ENCODE measurements around the gene RSRC2.

RSRC2 gene

DNA sequence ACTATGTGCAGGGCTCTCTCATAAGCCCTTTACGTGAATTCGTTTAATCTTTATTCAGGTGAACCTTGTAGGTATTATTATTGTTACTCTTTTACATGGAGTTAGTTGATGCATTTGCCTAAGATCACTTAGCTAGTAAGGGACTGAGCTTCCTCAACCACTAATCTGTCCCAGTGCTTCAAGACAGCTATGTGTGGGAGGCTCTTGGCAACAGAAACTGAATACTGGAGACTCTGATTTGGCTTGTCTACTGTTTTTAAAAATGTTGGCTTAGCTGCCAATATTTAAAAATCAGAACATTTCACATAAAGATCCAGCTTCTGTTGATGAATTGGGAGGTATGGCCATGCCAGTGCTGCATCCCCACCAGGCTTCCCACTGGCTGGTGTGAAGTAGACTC, 7.1 kb upstream of the RSRC2 start:
- Mint-ChIP-seq H3K4me3 (no peak overlapping the region), H3K27me3 (ENCODE audit: low read depth, poor library complexity) (no peaks in the 10 kb centered on the region), H3K27ac (no peak overlapping the region), H3K36me3 (ENCODE audit: low read depth) (peaks cover 30% of the 10 kb centered on the region), H3K4me1 (no peaks in the 10 kb centered on the region), H3K9me3 (no peaks in the 10 kb centered on the region)
- no peak for DNase-seq
- TF ChIP-seq, protein P1, sequence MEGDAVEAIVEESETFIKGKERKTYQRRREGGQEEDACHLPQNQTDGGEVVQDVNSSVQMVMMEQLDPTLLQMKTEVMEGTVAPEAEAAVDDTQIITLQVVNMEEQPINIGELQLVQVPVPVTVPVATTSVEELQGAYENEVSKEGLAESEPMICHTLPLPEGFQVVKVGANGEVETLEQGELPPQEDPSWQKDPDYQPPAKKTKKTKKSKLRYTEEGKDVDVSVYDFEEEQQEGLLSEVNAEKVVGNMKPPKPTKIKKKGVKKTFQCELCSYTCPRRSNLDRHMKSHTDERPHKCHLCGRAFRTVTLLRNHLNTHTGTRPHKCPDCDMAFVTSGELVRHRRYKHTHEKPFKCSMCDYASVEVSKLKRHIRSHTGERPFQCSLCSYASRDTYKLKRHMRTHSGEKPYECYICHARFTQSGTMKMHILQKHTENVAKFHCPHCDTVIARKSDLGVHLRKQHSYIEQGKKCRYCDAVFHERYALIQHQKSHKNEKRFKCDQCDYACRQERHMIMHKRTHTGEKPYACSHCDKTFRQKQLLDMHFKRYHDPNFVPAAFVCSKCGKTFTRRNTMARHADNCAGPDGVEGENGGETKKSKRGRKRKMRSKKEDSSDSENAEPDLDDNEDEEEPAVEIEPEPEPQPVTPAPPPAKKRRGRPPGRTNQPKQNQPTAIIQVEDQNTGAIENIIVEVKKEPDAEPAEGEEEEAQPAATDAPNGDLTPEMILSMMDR (IDR thresholded peaks at IDR 0.05), result no peak

DNA sequence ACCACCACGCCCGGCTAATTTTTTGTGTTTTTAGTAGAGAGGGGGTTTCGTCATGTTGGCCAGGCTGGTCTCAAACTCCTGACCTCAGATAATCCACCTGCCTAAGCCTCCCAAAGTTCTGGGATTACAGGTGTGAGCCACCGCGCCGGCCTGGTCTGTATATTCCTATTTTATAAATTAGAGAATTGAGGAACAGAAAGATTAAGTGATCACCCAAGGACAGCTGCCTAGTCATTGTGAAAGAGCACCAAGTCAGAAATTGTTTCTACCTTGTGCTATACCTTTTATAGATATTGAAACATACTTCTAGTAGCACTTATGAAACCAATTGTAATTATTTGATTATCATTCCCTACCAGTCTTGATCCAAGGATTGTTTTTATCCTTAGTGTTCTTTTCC, 2.3 kb upstream of the RSRC2 start:
- no peak overlapping the region for H3K4me3 Mint-ChIP-seq
- peaks cover 5% of the 10 kb centered on the region for H3K4me1 Mint-ChIP-seq
- H3K27me3 Mint-ChIP-seq (ENCODE audit: low read depth, poor library complexity), result no peaks in the 10 kb centered on the region
- H3K9me3 Mint-ChIP-seq, result no peaks in the 10 kb centered on the region
- TF ChIP-seq, protein P1 (IDR thresholded peaks at IDR 0.05), result no peak
- no peak overlapping the region for H3K27ac Mint-ChIP-seq
- DNase-seq, result no peak
- H3K36me3 Mint-ChIP-seq (ENCODE audit: low read depth), result peaks cover 26% of the 10 kb centered on the region

DNA sequence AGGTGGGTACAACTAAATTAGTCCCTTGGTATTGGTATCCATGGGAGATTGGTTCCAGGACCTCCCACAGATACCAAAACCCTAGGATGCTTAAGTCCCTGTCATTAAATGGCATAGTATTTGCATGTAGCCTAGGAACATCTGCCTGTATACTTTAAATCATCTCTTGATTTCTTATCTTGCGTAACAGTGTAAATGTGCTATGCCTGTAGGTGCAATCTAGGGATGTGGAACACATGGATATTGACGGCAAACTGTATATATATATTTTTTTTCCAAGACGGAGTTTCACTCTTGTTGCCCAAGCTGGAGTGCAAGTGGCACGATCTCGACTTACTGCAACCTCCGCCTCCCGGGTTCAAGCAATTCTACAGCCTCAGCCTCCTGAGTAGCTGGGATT, 1.8 kb upstream of the RSRC2 start:
- H3K4me3 Mint-ChIP-seq, result no peak overlapping the region
- no peak overlapping the region for H3K27ac Mint-ChIP-seq
- H3K27me3 Mint-ChIP-seq (ENCODE audit: low read depth, poor library complexity), result no peaks in the 10 kb centered on the region
- H3K9me3 Mint-ChIP-seq, result no peaks in the 10 kb centered on the region
- DNase-seq, result no peak
- peaks cover 9% of the 10 kb centered on the region for H3K4me1 Mint-ChIP-seq
- TF ChIP-seq, protein P1 (IDR thresholded peaks at IDR 0.05), result no peak
- H3K36me3 Mint-ChIP-seq (ENCODE audit: low read depth), result peaks cover 28% of the 10 kb centered on the region

DNA sequence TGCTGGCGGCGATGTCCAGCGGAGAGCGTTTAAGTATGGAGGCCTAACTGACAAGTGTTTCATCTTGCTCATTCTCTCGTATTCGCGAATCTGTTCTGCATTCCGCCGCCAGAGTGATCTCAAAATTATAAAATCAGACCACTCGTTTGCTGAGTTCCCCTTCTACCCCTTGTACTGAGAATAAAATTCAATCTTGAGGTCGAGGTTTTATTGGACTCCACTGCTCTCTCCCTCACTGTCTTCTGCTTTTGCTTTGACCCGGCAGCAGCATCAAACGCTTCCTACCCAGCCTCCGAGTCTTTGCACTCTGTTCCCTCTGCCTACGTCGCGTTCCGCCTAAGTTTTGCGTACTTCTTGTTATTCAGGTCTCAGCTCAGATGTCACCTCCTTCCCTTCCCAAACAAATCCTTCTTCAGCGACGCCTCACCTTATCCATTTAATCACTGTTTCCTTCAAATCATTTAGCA, 775 bp upstream of the RSRC2 start:
- Mint-ChIP-seq H3K4me3 (no peak overlapping the region), H3K36me3 (ENCODE audit: low read depth) (peaks cover 33% of the 10 kb centered on the region), H3K27me3 (ENCODE audit: low read depth, poor library complexity) (no peaks in the 10 kb centered on the region), H3K9me3 (no peaks in the 10 kb centered on the region), H3K4me1 (peaks cover 20% of the 10 kb centered on the region), H3K27ac (no peak overlapping the region)
- peak; percentile 22 for DNase-seq
- TF ChIP-seq, protein P1 (IDR thresholded peaks at IDR 0.05), result no peak

DNA sequence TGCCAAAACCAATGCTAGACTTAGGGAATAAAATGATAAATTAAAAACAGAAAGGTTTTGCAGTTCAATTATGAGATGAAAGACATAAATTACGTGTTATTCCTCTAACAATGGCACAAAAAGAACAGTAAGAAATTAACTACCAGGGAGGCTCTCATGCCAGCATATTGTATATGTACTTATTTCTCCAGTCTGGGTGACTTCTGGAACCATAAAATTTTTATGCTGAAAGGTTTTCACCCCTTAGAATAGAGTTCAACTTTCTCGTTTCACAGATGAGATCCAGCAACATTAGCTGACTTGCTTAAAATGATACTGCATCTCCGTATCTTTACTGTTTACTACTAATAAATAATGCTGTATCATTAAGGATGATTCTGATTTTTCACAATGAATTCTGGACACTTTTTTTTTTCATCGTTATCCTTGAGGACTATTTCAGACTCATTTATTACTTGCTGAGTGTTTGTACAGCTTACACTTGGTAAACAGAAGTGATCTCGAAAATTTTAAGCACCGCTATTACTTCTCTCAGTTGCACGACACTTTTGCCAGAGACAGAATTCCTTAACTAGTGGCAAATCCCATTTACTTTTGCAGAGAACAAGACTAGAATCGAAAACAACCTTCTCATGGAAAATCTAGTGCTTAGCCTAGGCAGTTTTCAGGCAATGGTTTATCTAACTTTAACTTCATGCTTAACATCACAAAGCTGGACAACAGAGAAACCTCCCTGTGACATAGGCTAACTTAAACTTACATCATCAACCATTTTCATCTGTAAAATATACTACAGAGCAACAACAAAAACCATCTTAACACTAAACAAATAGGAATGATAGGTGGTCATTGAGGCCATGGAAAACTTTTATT, 2.7 kb downstream of the RSRC2 start:
- H3K27ac Mint-ChIP-seq, result peak overlapping the region; percentile 84
- TF ChIP-seq, protein P1 (IDR thresholded peaks at IDR 0.05), result no peak
- DNase-seq, result no peak
- no peaks in the 10 kb centered on the region for H3K27me3 Mint-ChIP-seq (ENCODE audit: low read depth, poor library complexity)
- no peaks in the 10 kb centered on the region for H3K9me3 Mint-ChIP-seq
- H3K4me1 Mint-ChIP-seq, result peaks cover 25% of the 10 kb centered on the region
- peaks cover 45% of the 10 kb centered on the region for H3K36me3 Mint-ChIP-seq (ENCODE audit: low read depth)
- peak overlapping the region; percentile 99 for H3K4me3 Mint-ChIP-seq

DNA sequence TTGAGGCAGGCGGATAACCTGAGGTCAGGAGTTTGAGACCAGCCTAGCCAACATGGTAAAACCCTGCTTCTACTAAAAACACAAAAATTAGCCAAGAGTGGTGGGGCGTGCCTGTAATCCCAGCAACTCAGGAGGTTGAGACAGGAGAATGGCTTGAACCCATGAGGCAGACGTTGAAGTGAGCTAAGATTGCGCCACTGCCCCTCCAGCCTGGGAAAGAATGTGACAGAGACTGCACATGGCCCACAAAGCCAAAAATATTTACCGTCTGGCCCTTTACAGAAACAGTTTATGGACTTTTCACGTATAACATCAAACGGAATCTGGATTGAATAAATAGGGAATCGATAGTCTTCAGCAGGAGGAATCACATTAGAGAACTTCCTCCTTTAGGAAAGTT, 3.5 kb downstream of the RSRC2 start:
- no peak for DNase-seq
- no peaks in the 10 kb centered on the region for H3K27me3 Mint-ChIP-seq (ENCODE audit: low read depth, poor library complexity)
- TF ChIP-seq, protein P1 (IDR thresholded peaks at IDR 0.05), result no peak
- H3K27ac Mint-ChIP-seq, result no peak overlapping the region
- peak overlapping the region; percentile 99 for H3K4me3 Mint-ChIP-seq
- no peaks in the 10 kb centered on the region for H3K9me3 Mint-ChIP-seq
- peaks cover 25% of the 10 kb centered on the region for H3K4me1 Mint-ChIP-seq
- peaks cover 53% of the 10 kb centered on the region for H3K36me3 Mint-ChIP-seq (ENCODE audit: low read depth)
